ENCODE data around the gene HDAC8. TPM values are rescaled to one million over a fixed set of nuclear protein-coding genes. Genes with fewer than 3 reads are reported as not detected.

The HDAC8 gene
- total and polyA plus RNA-seq, 9 of the 15 experiments (the other 6 are each of a cell fraction or from before 2014, with no cell fraction given) = 18.9 to 53.8 (median 28.7) TPM

GRCh38 chrX:72305286-72306084, 267.2 kb downstream of the HDAC8 start, which contains the start of gene CITED1:
CITED1 (minus strand) TSS chrX:72305914; CDS start chrX:72302869, 3,045 bp downstream.
- Histone ChIP-seq H3K36me3 (ENCODE audit: control insufficient read depth, insufficient read depth, low read length) (no peaks in the 10 kb centered on the region), H3K27me3 (ENCODE audit: control insufficient read depth in 2 of 2, insufficient read depth in 2 of 2, low read length in 2 of 2) (peaks cover 0 to 19% of the 10 kb centered on the region in 2 experiments; a peak in 1 of 5 replicates), H3K4me2 (ENCODE audit: insufficient read depth, low read length) (peak within 1 kb of the TSS; percentile 58), H3K4me3 (peak within 1 kb of the TSS; percentile 40), H3K9me1 (ENCODE audit: control insufficient read depth, insufficient read depth, low read length) (no peaks in the 10 kb centered on the region), H3K9me3 (replicated peaks; ENCODE audit: control insufficient read depth, insufficient read depth, low read depth, low read length) (no peaks in the 10 kb centered on the region), H3K27ac (ENCODE audit: extremely low read depth, low read depth, low read length) (0 out of 3 replicates have a peak within 1 kb of the TSS, but pooled peaks have one; percentile 30), H4K20me1 (replicated peaks; ENCODE audit: control insufficient read depth, insufficient read depth, low read length) (no peaks in the 10 kb centered on the region; the same call in 1 of the 2 replicates), H3K4me1 (replicated peaks in 1 of 2; ENCODE audit: control insufficient read depth in 2 of 2, insufficient read depth in 2 of 2, low read length in 2 of 2) (peaks cover 2 to 34% of the 10 kb centered on the region in 2 experiments; a peak in 3 of 5 replicates), H2AFZ (ENCODE audit: low read depth, low read length) (peak within 1 kb of the TSS; percentile 89), H3K79me2 (ENCODE audit: control insufficient read depth, insufficient read depth, low read length) (no peaks in the 10 kb centered on the region), H3K9ac (ENCODE audit: insufficient read depth in 1 of 2, low read depth in 2 of 2, low read length in 2 of 2) (peak within 1 kb of the TSS; percentile 49 to 88; a peak in 3 of 4 replicates)
- POLR2A ChIA-PET = no interaction called here
- ATAC-seq (no peak), DNase-seq (ENCODE audit: extremely low read depth in 1 of 4, low spot score in 3 of 4) (peak in 2 of 4 experiments; percentile 15 to 20), FAIRE-seq (no peak)
- BruUV-seq (replicated peaks) = no TSS peak
- TF ChIP-seq RUNX1 (IDR thresholded peaks at IDR 0.05; ENCODE audit: low read depth) (no peak), ETS2 (tag; IDR thresholded peaks at IDR 0.05; ENCODE audit: borderline replicate concordance, poor library complexity, severe bottlenecking) (no peak), SRSF1 (IDR thresholded peaks at IDR 0.05; ENCODE audit: low read depth, low read length) (no peak), FOXO4 (CRISPR knock-in tag; IDR thresholded peaks at IDR 0.05) (no peak), ZNF644 (tag; IDR thresholded peaks at IDR 0.05; ENCODE audit: low read depth) (no peak), ZBTB33 (CRISPR knock-in tag; IDR thresholded peaks at IDR 0.05) (peak; percentile 35; the same call in 1 of the 2 replicates), KDM1A (IDR thresholded peaks at IDR 0.05) (peak; percentile 13 to 36; a peak in 1 of 4 replicates), BCOR (IDR thresholded peaks at IDR 0.05) (peak; percentile 41; the same call in 1 of the 2 replicates), CGGBP1 (CRISPR knock-in tag; IDR thresholded peaks at IDR 0.05) (no peak), EGR1 (conservative IDR thresholded peaks at IDR 0.05) (peak; percentile 92)
- 53% methylated on average over 43 of the region's 68 CpGs for WGBS (ENCODE audit: insufficient coverage, low coverage, missing lambda C conversion rate)
- CTCF ChIA-PET (ENCODE audit: low intra/inter-chr PET ratio) = no interaction called here
- in situ Hi-C loops (cut with MboI) (loop anchor here (25.0 kb wide), 1 partner anchor 232 kb away; no protein-coding TSS in a partner anchor), intact Hi-C loops (cut with micrococcal nuclease) (no loop called here)
